Skeletal muscle cell (primary cell): Measurements from ENCODE around the gene TAS2R60.
"Not testable (repeated sequence)": the region's sequence is repeated elsewhere in the genome, so short reads cannot be mapped to it uniquely, and the experiment has no call there.

ENCODE experiments used
- DNase-seq: peaks from one replicate; pipeline ENCODE4 v3.0.0-alpha.2; 2010; ENCODE audit warnings: low read depth
- H3K4me3 ChIP-seq: 2 replicates; pipeline ENCODE4 v1.5.1; 2011; ENCODE audit warnings: low read depth, mild to moderate bottlenecking, control low read depth, low read length, moderate library complexity

The TAS2R60 gene

GRCh38 chr7:143460271-143460979 lies 17.2 kb downstream of the TAS2R60 start:
- DNase-seq: no peak
- H3K4me3 ChIP-seq: no peak overlapping the region

GRCh38 chr7:143462045-143462444 lies 18.8 kb downstream of the TAS2R60 start:
- H3K4me3 ChIP-seq: no peak overlapping the region
- no peak for DNase-seq

GRCh38 chr7:143463556-143463955 lies 20.3 kb downstream of the TAS2R60 start:
- DNase-seq: no peak
- H3K4me3 ChIP-seq: no peak overlapping the region

- no peak overlapping the region for H3K4me3 ChIP-seq
- no peak for DNase-seq
Observed at GRCh38 chr7:143463957-143464356, 20.7 kb downstream of the TAS2R60 start.

GRCh38 chr7:143467724-143468123 lies 24.5 kb downstream of the TAS2R60 start:
- H3K4me3 ChIP-seq: no peak overlapping the region
- no peak for DNase-seq

- not testable (repeated sequence) for DNase-seq, H3K4me3 ChIP-seq
Observed at GRCh38 chr7:143472071-143472689, 28.9 kb downstream of the TAS2R60 start.

GRCh38 chr7:143477501-143478150 lies 34.4 kb downstream of the TAS2R60 start, which contains the start of gene TAS2R41:
Gene TAS2R41, plus strand, starts transcription at chr7:143477873. Its CDS starts 0 bp downstream, at chr7:143477873.
- no peak within 1 kb of the TSS for H3K4me3 ChIP-seq
- DNase-seq: no peak

- no peak overlapping the region for H3K4me3 ChIP-seq
- DNase-seq: no peak
Observed at GRCh38 chr7:143479055-143479766, 36.0 kb downstream of the TAS2R60 start.

GRCh38 chr7:143480501-143480900 lies 37.2 kb downstream of the TAS2R60 start:
- H3K4me3 ChIP-seq: no peak overlapping the region
- no peak for DNase-seq

GRCh38 chr7:143484119-143484518 lies 40.9 kb downstream of the TAS2R60 start:
- no peak for DNase-seq
- no peak overlapping the region for H3K4me3 ChIP-seq

- no peak overlapping the region for H3K4me3 ChIP-seq
- no peak for DNase-seq
Observed at GRCh38 chr7:143485094-143485493, 41.8 kb downstream of the TAS2R60 start.

GRCh38 chr7:143485500-143485899 lies 42.2 kb downstream of the TAS2R60 start:
- H3K4me3 ChIP-seq: no peak overlapping the region
- no peak for DNase-seq

- H3K4me3 ChIP-seq, DNase-seq: not testable (repeated sequence)
Observed at GRCh38 chr7:143486266-143486665, 43.0 kb downstream of the TAS2R60 start.

- no peak overlapping the region for H3K4me3 ChIP-seq
- DNase-seq: no peak
Observed at GRCh38 chr7:143487061-143487460, 43.8 kb downstream of the TAS2R60 start.

GRCh38 chr7:143487566-143487965 lies 44.3 kb downstream of the TAS2R60 start:
- H3K4me3 ChIP-seq: no peak overlapping the region
- no peak for DNase-seq

GRCh38 chr7:143490717-143491306 lies 47.6 kb downstream of the TAS2R60 start:
- no peak overlapping the region for H3K4me3 ChIP-seq
- DNase-seq: no peak

- DNase-seq: peak; percentile 64
Observed at GRCh38 chr7:143492043-143492471, 48.8 kb downstream of the TAS2R60 start.

GRCh38 chr7:143492799-143493739 lies 49.8 kb downstream of the TAS2R60 start:
- DNase-seq: no peak
- H3K4me3 ChIP-seq: no peak overlapping the region

More at GRCh38 chr7:143492043-143492471, 48.8 kb downstream of the TAS2R60 start:
- no peak overlapping the region for H3K4me3 ChIP-seq
